H9 (cell line): ENCODE data around the gene HIPK2. TPM values are rescaled to one million over a fixed set of nuclear protein-coding genes. Genes with fewer than 3 reads are reported as not detected.
A peak's percentile ranks its signal among the peaks of the same experiment; 100 is the strongest.

ENCODE experiments used
- DNase-seq: peaks from one replicate; pipeline ENCODE4 v3.0.0-alpha.2; 2017
- H2AFZ ChIP-seq: one replicate; pipeline ENCODE4 v1.6.1; 2013; ENCODE audit warnings: mild to moderate bottlenecking, low read length, control low read depth, moderate library complexity
- H2AK5ac ChIP-seq: 2 replicates; pipeline ENCODE4 v1.6.1; 2013; ENCODE audit warnings: low read length, control low read depth, mixed read lengths; ENCODE audit not compliant: insufficient read length
- H2BK120ac ChIP-seq: one replicate; pipeline ENCODE4 v1.6.1; 2013; ENCODE audit warnings: low read depth, mild to moderate bottlenecking, low read length, control low read depth, inconsistent platforms; ENCODE audit not compliant: poor library complexity, severe bottlenecking
- H2BK12ac ChIP-seq: 2 replicates; pipeline ENCODE4 v1.6.1; 2013; ENCODE audit warnings: low read length, control low read depth, mixed read lengths, low read depth; ENCODE audit not compliant: insufficient read length
- H2BK15ac ChIP-seq: 2 replicates; pipeline ENCODE4 v1.6.1; 2013; ENCODE audit warnings: low read depth, low read length, control low read depth
- H2BK20ac ChIP-seq: one replicate; pipeline ENCODE4 v1.6.1; 2013; ENCODE audit warnings: low read depth, mild to moderate bottlenecking, low read length, control low read depth, inconsistent platforms; ENCODE audit not compliant: poor library complexity, severe bottlenecking
- H2BK5ac ChIP-seq: 2 replicates; pipeline ENCODE4 v1.6.1; 2013; ENCODE audit warnings: low read length, control low read depth, mixed read lengths; ENCODE audit not compliant: insufficient read length
- H3K14ac ChIP-seq: 2 replicates; pipeline ENCODE4 v1.6.1; 2013; ENCODE audit warnings: low read length, control low read depth; ENCODE audit not compliant: insufficient read depth
- H3K18ac ChIP-seq: 2 replicates; pipeline ENCODE4 v1.6.1; 2013; ENCODE audit warnings: low read depth, mild to moderate bottlenecking, mixed read lengths, low read length, control low read depth; ENCODE audit not compliant: insufficient read length
- H3K23ac ChIP-seq: 2 replicates; pipeline ENCODE4 v1.6.1; 2013; ENCODE audit warnings: low read length, control low read depth, mixed read lengths, low read depth; ENCODE audit not compliant: insufficient read length
- H3K23me2 ChIP-seq: 2 replicates; pipeline ENCODE4 v1.6.1; 2013; ENCODE audit warnings: low read depth, mild to moderate bottlenecking, mixed read lengths, low read length, control low read depth; ENCODE audit not compliant: insufficient read length, poor library complexity, severe bottlenecking
- H3K27ac ChIP-seq: 2 replicates; pipeline ENCODE4 v1.5.1; 2013; ENCODE audit warnings: low read length, control low read depth, mixed read lengths, low read depth; ENCODE audit not compliant: insufficient read length
- H3K27me3 ChIP-seq: 2 replicates; pipeline ENCODE4 v1.6.1; 2013; ENCODE audit warnings: low read length, control low read depth, inconsistent platforms; ENCODE audit not compliant: insufficient read depth
- H3K4ac ChIP-seq: 2 replicates; pipeline ENCODE4 v1.6.1; 2013; ENCODE audit warnings: low read depth, mild to moderate bottlenecking, control low read depth, inconsistent platforms, low read length, moderate library complexity
- H3K4me1 ChIP-seq: 2 replicates; pipeline ENCODE4 v1.6.1; 2013; ENCODE audit warnings: low read length, control low read depth, inconsistent platforms; ENCODE audit not compliant: insufficient read depth
- H3K4me2 ChIP-seq: 2 replicates; pipeline ENCODE4 v1.6.1; 2013; ENCODE audit warnings: low read length, control low read depth, mixed read lengths; ENCODE audit not compliant: insufficient read length, insufficient read depth
- H3K56ac ChIP-seq: 2 replicates; pipeline ENCODE4 v1.6.1; 2013; ENCODE audit warnings: low read depth, mild to moderate bottlenecking, mixed read lengths, low read length, control low read depth; ENCODE audit not compliant: insufficient read length
- H3K79me1 ChIP-seq: 2 replicates; pipeline ENCODE4 v1.6.1; 2013; ENCODE audit warnings: low read depth, mild to moderate bottlenecking, moderate library complexity, low read length, control low read depth, inconsistent platforms; ENCODE audit not compliant: insufficient read depth, poor library complexity, severe bottlenecking
- H3K79me2 ChIP-seq: 2 replicates; pipeline ENCODE4 v1.6.1; 2013; ENCODE audit warnings: low read length, control low read depth, inconsistent platforms; ENCODE audit not compliant: insufficient read depth
- H3K9ac ChIP-seq: 2 replicates; pipeline ENCODE4 v1.6.1; 2013; ENCODE audit warnings: low read length, control low read depth, mixed read lengths; ENCODE audit not compliant: insufficient read length; ENCODE audit errors: extremely low read depth
- H3K9me3 ChIP-seq: one replicate; pipeline ENCODE4 v1.6.1; 2013; ENCODE audit warnings: low read depth, low read length, inconsistent platforms; ENCODE audit not compliant: control insufficient read depth
- H3T11ph ChIP-seq: one replicate; pipeline ENCODE4 v1.6.1; 2013; ENCODE audit warnings: mild to moderate bottlenecking, low read length, control low read depth, inconsistent platforms
- H4K20me1 ChIP-seq: one replicate; pipeline ENCODE4 v1.6.1; 2013; ENCODE audit not compliant: control insufficient read depth, insufficient read length, insufficient read depth
- H4K5ac ChIP-seq: 2 replicates; pipeline ENCODE4 v1.6.1; 2013; ENCODE audit warnings: low read depth, mild to moderate bottlenecking, mixed read lengths, low read length, control low read depth; ENCODE audit not compliant: insufficient read length
- H4K8ac ChIP-seq: replicated peaks from 2 replicates; pipeline ENCODE4 v1.6.1; 2013; ENCODE audit warnings: low read length, control low read depth, mixed read lengths, low read depth; ENCODE audit not compliant: insufficient read length
- H4K91ac ChIP-seq: 2 replicates; pipeline ENCODE4 v1.6.1; 2013; ENCODE audit warnings: low read depth, mild to moderate bottlenecking, moderate library complexity, mixed read lengths, low read length, control low read depth; ENCODE audit not compliant: insufficient read length
- H3K27ac Mint-ChIP-seq, 3 experiments: 2 replicates in 2 of 3; 3 replicates in 1 of 3; pipeline ENCODE4 v1.8.0; 2020 to 2021; ENCODE audit warnings: mixed read lengths in 3 of 3, mild to moderate bottlenecking in 1 of 3, moderate library complexity in 1 of 3
- H3K27me3 Mint-ChIP-seq: 2 replicates; pipeline ENCODE4 v1.8.0; 2021; ENCODE audit warnings: low read depth, mild to moderate bottlenecking, moderate library complexity, mixed read lengths
- H3K36me3 Mint-ChIP-seq, 3 experiments: 2 replicates in 2 of 3; 3 replicates in 1 of 3; pipeline ENCODE4 v1.8.0; 2020 to 2021; ENCODE audit warnings: low read depth in 3 of 3, mixed read lengths in 3 of 3; ENCODE audit not compliant: insufficient read depth in 1 of 3
- H3K4me1 Mint-ChIP-seq, 2 experiments: 2 replicates each; pipeline ENCODE4 v1.8.0; 2020; ENCODE audit warnings: mixed read lengths in 2 of 2
- H3K4me3 Mint-ChIP-seq, 2 experiments: 2 replicates in 1 of 2; 3 replicates in 1 of 2; pipeline ENCODE4 v1.8.0; 2020 to 2021; ENCODE audit warnings: mild to moderate bottlenecking in 2 of 2, mixed read lengths in 2 of 2, moderate library complexity in 1 of 2
- H3K9me3 Mint-ChIP-seq, 2 experiments: 2 replicates in 1 of 2; 3 replicates in 1 of 2; pipeline ENCODE4 v1.8.0; 2020; ENCODE audit warnings: mild to moderate bottlenecking in 2 of 2, mixed read lengths in 2 of 2, moderate library complexity in 1 of 2
- CTCF ChIP-seq: fragments of 200-600 bp; sonication (generic); conservative IDR thresholded peaks from 3 replicates; pipeline ENCODE4 v1.8.0; 2021; ENCODE audit warnings: antibody characterized with exemption, mild to moderate bottlenecking
- WGBS: extraction: QIAGEN DNeasy Blood & Tissue Kit; methylation state at CpG from one replicate; pipeline ENCODE4 v1.1.7; 2013; ENCODE audit warnings: missing lambda C conversion rate, low lambda C conversion rate, mixed read lengths; ENCODE audit not compliant: insufficient read length; ENCODE audit errors: extremely low coverage; 5-methylcytosine and 5-hydroxymethylcytosine counted together
- total RNA-seq: library from RNA; stranded (reverse); gene quantifications from 2 replicates; pipeline ENCODE4 v1.2.1, GENCODE V29; 2021

HIPK2 gene
- total RNA-seq, 1 experiment from 2014 or later, result 21.9 TPM

GRCh38 chr7:139574618-139575337 is 203.0 kb downstream of the HIPK2 start:
- no peaks in the 10 kb centered on the region for H3K79me2 ChIP-seq
- H2BK5ac ChIP-seq, result no peak overlapping the region
- no peaks in the 10 kb centered on the region for H3K27me3 ChIP-seq
- H3K23me2 ChIP-seq, result no peaks in the 10 kb centered on the region
- H3K27ac Mint-ChIP-seq, result peak overlapping the region in 1 of 3 experiments; percentile 79; a peak in 2 of 7 replicates
- no peaks in the 10 kb centered on the region for H3K4me1 ChIP-seq
- H3K27me3 Mint-ChIP-seq, result no peaks in the 10 kb centered on the region; the same call in 1 of the 2 replicates
- no peak overlapping the region for H4K5ac ChIP-seq
- H4K8ac ChIP-seq, result no peak overlapping the region
- no peak overlapping the region for H3K4me3 Mint-ChIP-seq
- no peak overlapping the region for H3K27ac ChIP-seq
- TF ChIP-seq CTCF, result no peak
- H2AK5ac ChIP-seq, result no peak overlapping the region
- H3K9me3 Mint-ChIP-seq, result no peaks in the 10 kb centered on the region
- peaks cover 0 to 5% (median 0%) of the 10 kb centered on the region in 3 experiments; a peak in 2 of 7 replicates for H3K36me3 Mint-ChIP-seq
- no peak overlapping the region for H2BK120ac ChIP-seq
- H3K18ac ChIP-seq, result no peak overlapping the region
- no peak for DNase-seq
- H3K9me3 ChIP-seq, result no peaks in the 10 kb centered on the region
- H4K91ac ChIP-seq, result no peak overlapping the region
- no peak overlapping the region for H2BK12ac ChIP-seq
- no peak overlapping the region for H3K9ac ChIP-seq
- H2BK15ac ChIP-seq, result no peak overlapping the region
- H3K56ac ChIP-seq, result no peak overlapping the region
- H3K4me1 Mint-ChIP-seq, result peaks cover 4 to 12% of the 10 kb centered on the region in 2 experiments; a peak in 3 of 4 replicates
- WGBS, result no CpG with 5 or more reads among the region's 16 CpGs
- H3K4ac ChIP-seq, result no peak overlapping the region
- no peak overlapping the region for H3K14ac ChIP-seq
- H3T11ph ChIP-seq, result no peak overlapping the region
- no peak overlapping the region for H3K4me2 ChIP-seq
- no peaks in the 10 kb centered on the region for H3K79me1 ChIP-seq
- H2BK20ac ChIP-seq, result no peak overlapping the region
- H2AFZ ChIP-seq, result no peak overlapping the region
- H3K23ac ChIP-seq, result no peak overlapping the region
- no peaks in the 10 kb centered on the region for H4K20me1 ChIP-seq
